Trophoblast cell (in vitro differentiated cells and primary cell): ENCODE measurements around the gene ADIRF.

ENCODE experiments used
- DNase-seq, 2 donors: peaks; one replicate each; pipeline ENCODE4 v3.0.0-alpha.2; 2016
- H2AFZ ChIP-seq: 2 replicates; pipeline ENCODE4 v1.6.1; 2013; ENCODE audit warnings: low read length, moderate library complexity, mild to moderate bottlenecking; ENCODE audit not compliant: insufficient read depth, poor library complexity
- H2AK5ac ChIP-seq: 2 replicates; pipeline ENCODE4 v1.6.1; 2013; ENCODE audit warnings: mild to moderate bottlenecking, low read length
- H2BK120ac ChIP-seq: 2 replicates; pipeline ENCODE4 v1.6.1; 2013; ENCODE audit warnings: low read length, mild to moderate bottlenecking, moderate library complexity; ENCODE audit not compliant: insufficient read depth, poor library complexity
- H2BK12ac ChIP-seq: 2 replicates; pipeline ENCODE4 v1.6.1; 2013; ENCODE audit warnings: mild to moderate bottlenecking, low read length, moderate library complexity
- H2BK5ac ChIP-seq: 2 replicates; pipeline ENCODE4 v1.6.1; 2013; ENCODE audit warnings: low read length, low read depth, moderate library complexity, mild to moderate bottlenecking; ENCODE audit not compliant: poor library complexity
- H3K14ac ChIP-seq: 2 replicates; pipeline ENCODE4 v1.6.1; 2013; ENCODE audit warnings: mild to moderate bottlenecking, low read length
- H3K18ac ChIP-seq: 2 replicates; pipeline ENCODE4 v1.6.1; 2013; ENCODE audit warnings: mild to moderate bottlenecking, low read length
- H3K23ac ChIP-seq: 2 replicates; pipeline ENCODE4 v1.6.1; 2013; ENCODE audit warnings: low read length
- H3K27ac ChIP-seq: 2 replicates; pipeline ENCODE4 v1.5.1; 2013; ENCODE audit warnings: low read depth, mild to moderate bottlenecking, inconsistent platforms, low read length, moderate library complexity
- H3K27me3 ChIP-seq: 2 replicates; pipeline ENCODE4 v1.6.1; 2013; ENCODE audit warnings: inconsistent platforms, mild to moderate bottlenecking, low read length, moderate library complexity; ENCODE audit not compliant: insufficient read depth
- H3K36me3 ChIP-seq, 2 experiments: 1 replicate in 1 of 2; 2 replicates in 1 of 2; pipeline ENCODE4 v1.6.1; 2013; ENCODE audit warnings: low read length in 2 of 2, mild to moderate bottlenecking in 2 of 2, moderate library complexity in 1 of 2; ENCODE audit not compliant: insufficient read depth in 2 of 2, control insufficient read depth in 1 of 2
- H3K4ac ChIP-seq: 2 replicates; pipeline ENCODE4 v1.6.1; 2013; ENCODE audit warnings: low read depth, mild to moderate bottlenecking, low read length, moderate library complexity
- H3K4me1 ChIP-seq, 2 experiments: 1 replicate in 1 of 2; 2 replicates in 1 of 2; pipeline ENCODE4 v1.6.1; 2013; ENCODE audit warnings: low read length in 2 of 2, mild to moderate bottlenecking in 2 of 2, moderate library complexity in 1 of 2; ENCODE audit not compliant: insufficient read depth in 2 of 2, control insufficient read depth in 1 of 2
- H3K4me2 ChIP-seq: 2 replicates; pipeline ENCODE4 v1.6.1; 2013; ENCODE audit warnings: inconsistent platforms, mild to moderate bottlenecking, low read length, moderate library complexity
- H3K4me3 ChIP-seq: 2 replicates; pipeline ENCODE4 v1.5.1; 2013; ENCODE audit warnings: mild to moderate bottlenecking, low read depth, low read length, inconsistent platforms
- H3K79me1 ChIP-seq: one replicate; pipeline ENCODE4 v1.6.1; 2013; ENCODE audit warnings: low read length
- H3K79me2 ChIP-seq: 2 replicates; pipeline ENCODE4 v1.6.1; 2013; ENCODE audit warnings: low read length, mild to moderate bottlenecking; ENCODE audit not compliant: control insufficient read depth, insufficient read depth, poor library complexity
- H3K9ac ChIP-seq: 2 replicates; pipeline ENCODE4 v1.6.1; 2013; ENCODE audit warnings: mild to moderate bottlenecking, low read length
- H3K9me3 ChIP-seq: 2 replicates; pipeline ENCODE4 v1.6.1; 2013; ENCODE audit warnings: low read depth, mild to moderate bottlenecking, control low read depth, inconsistent platforms, low read length; ENCODE audit not compliant: insufficient read depth
- H4K12ac ChIP-seq: 2 replicates; pipeline ENCODE4 v1.6.1; 2013; ENCODE audit warnings: low read depth, mild to moderate bottlenecking, low read length, moderate library complexity
- H4K8ac ChIP-seq: 2 replicates; pipeline ENCODE4 v1.6.1; 2013; ENCODE audit warnings: low read depth, mild to moderate bottlenecking, low read length, moderate library complexity
- H4K91ac ChIP-seq: one replicate; pipeline ENCODE4 v1.6.1; 2013; ENCODE audit warnings: low read depth, mild to moderate bottlenecking, low read length, moderate library complexity
- WGBS: extraction: QIAGEN DNeasy Blood & Tissue Kit; methylation state at CpG from one replicate; pipeline ENCODE4 v1.1.7; 2013; ENCODE audit warnings: missing lambda C conversion rate; ENCODE audit not compliant: insufficient read length, insufficient coverage; ENCODE audit errors: extremely low coverage; 5-methylcytosine and 5-hydroxymethylcytosine counted together

Gene ADIRF

DNA sequence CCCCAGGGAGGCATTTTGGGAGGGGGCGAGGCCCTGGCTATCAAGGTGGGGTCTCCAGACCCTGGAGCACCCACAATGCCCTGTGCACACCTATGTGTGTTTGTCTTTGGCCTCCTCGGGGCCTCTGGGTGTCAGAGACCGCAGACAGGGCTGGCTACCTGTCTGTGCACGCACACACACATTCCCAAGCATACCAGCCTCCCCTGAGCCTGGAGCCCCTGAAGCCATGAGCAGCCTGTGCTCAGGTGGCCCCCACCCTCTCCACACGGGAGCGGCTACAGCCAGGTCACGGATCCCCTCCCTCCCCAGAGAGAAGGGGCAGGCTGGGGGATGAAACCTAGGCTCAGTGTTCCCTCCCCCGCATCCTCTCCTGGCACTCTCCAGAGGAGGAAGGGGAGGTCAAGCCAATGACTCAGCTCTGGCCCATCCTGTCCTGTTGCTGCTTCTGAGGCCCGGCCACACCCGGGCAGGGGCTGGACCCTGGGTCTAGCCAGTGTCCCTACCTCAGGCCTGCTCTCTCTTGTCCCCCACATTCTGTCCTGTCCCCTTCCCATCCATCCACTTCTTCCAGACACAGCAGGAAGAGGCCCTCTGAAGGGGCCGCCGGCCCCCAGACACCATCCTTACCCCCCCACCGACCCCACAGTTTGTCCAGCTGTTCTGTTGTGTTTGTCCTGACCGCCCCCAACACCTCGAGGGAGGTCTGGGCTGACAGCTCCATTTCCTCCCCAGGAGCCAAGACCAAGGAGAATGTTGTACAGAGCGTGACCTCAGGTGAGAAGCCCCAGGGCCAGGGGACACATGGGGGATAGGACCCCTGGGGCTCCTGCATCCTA, 9.2 kb upstream of the ADIRF start:
- Histone ChIP-seq H2AFZ (peak overlapping the region; percentile 0), H2BK120ac (peak overlapping the region; percentile 34), H3K4me2 (no peak overlapping the region), H4K8ac (peak overlapping the region; percentile 42), H3K18ac (peak overlapping the region; percentile 27), H3K27ac (no peak overlapping the region), H3K36me3 (no peaks in the 10 kb centered on the region), H3K27me3 (no peaks in the 10 kb centered on the region), H4K12ac (no peak overlapping the region), H2BK12ac (peak overlapping the region; percentile 27), H3K79me2 (no peaks in the 10 kb centered on the region), H3K9ac (no peak overlapping the region), H3K79me1 (peaks cover 9% of the 10 kb centered on the region), H3K4me3 (no peak overlapping the region), H3K14ac (peak overlapping the region; percentile 55), H2BK5ac (no peak overlapping the region), H3K4me1 (peaks cover 29 to 39% of the 10 kb centered on the region in 2 experiments), H3K23ac (no peak overlapping the region), H2AK5ac (peak overlapping the region; percentile 4), H3K4ac (no peak overlapping the region), H4K91ac (peak overlapping the region; percentile 69), H3K9me3 (peaks cover 6% of the 10 kb centered on the region)
- no CpG with 5 or more reads among the region's 16 CpGs for WGBS
- DNase-seq = peak in 1 of 2 donors; percentile 21

GRCh38 chr10:86959737-86960002, 8.6 kb upstream of the ADIRF start:
- DNase-seq = no peak
- H2AFZ ChIP-seq = peak overlapping the region; percentile 0
- H3K36me3 ChIP-seq = no peaks in the 10 kb centered on the region
- peak overlapping the region; percentile 13 for H3K4ac ChIP-seq
- no peak overlapping the region for H3K23ac ChIP-seq
- H3K79me1 ChIP-seq = peaks cover 9% of the 10 kb centered on the region
- H3K4me3 ChIP-seq = no peak overlapping the region
- H3K27ac ChIP-seq = no peak overlapping the region
- peaks cover 26 to 41% of the 10 kb centered on the region in 2 experiments for H3K4me1 ChIP-seq
- peak overlapping the region; percentile 55 for H3K14ac ChIP-seq
- H3K4me2 ChIP-seq = no peak overlapping the region
- peak overlapping the region; percentile 69 for H4K91ac ChIP-seq
- no peak overlapping the region for H4K8ac ChIP-seq
- no peaks in the 10 kb centered on the region for H3K27me3 ChIP-seq
- no peak overlapping the region for H2BK5ac ChIP-seq
- H3K9ac ChIP-seq = no peak overlapping the region
- peak overlapping the region; percentile 90 for H2AK5ac ChIP-seq
- H3K79me2 ChIP-seq = no peaks in the 10 kb centered on the region
- peak overlapping the region; percentile 34 for H2BK120ac ChIP-seq
- peak overlapping the region; percentile 77 for H2BK12ac ChIP-seq
- peak overlapping the region; percentile 2 for H3K18ac ChIP-seq
- peaks cover 6% of the 10 kb centered on the region for H3K9me3 ChIP-seq
- WGBS = no CpG with 5 or more reads among the region's 2 CpGs
- H4K12ac ChIP-seq = no peak overlapping the region

GRCh38 chr10:86960003-86960862, 8.0 kb upstream of the ADIRF start:
- Histone ChIP-seq H3K9ac (no peak overlapping the region), H3K27ac (no peak overlapping the region), H3K18ac (peak overlapping the region; percentile 2), H3K4ac (peak overlapping the region; percentile 13), H3K79me1 (peaks cover 9% of the 10 kb centered on the region), H3K4me2 (no peak overlapping the region), H3K9me3 (peaks cover 6% of the 10 kb centered on the region), H2AFZ (peak overlapping the region; percentile 0), H2BK120ac (peak overlapping the region; percentile 34), H3K36me3 (no peaks in the 10 kb centered on the region), H4K12ac (no peak overlapping the region), H3K27me3 (no peaks in the 10 kb centered on the region), H2BK12ac (peak overlapping the region; percentile 77), H3K79me2 (no peaks in the 10 kb centered on the region), H4K91ac (peak overlapping the region; percentile 69), H3K14ac (peak overlapping the region; percentile 55), H3K4me1 (peaks cover 21 to 36% of the 10 kb centered on the region in 2 experiments), H3K23ac (no peak overlapping the region), H3K4me3 (no peak overlapping the region), H2BK5ac (no peak overlapping the region), H4K8ac (no peak overlapping the region), H2AK5ac (peak overlapping the region; percentile 90)
- peak; percentile 44 to 62 for DNase-seq
- no CpG with 5 or more reads among the region's 37 CpGs for WGBS

GRCh38 chr10:86960863-86961434, 7.3 kb upstream of the ADIRF start:
- Histone ChIP-seq H3K9me3 (peaks cover 6% of the 10 kb centered on the region), H4K8ac (no peak overlapping the region), H2AFZ (no peak overlapping the region), H3K14ac (no peak overlapping the region), H3K4me1 (peaks cover 16 to 30% of the 10 kb centered on the region in 2 experiments), H2BK5ac (no peak overlapping the region), H2AK5ac (no peak overlapping the region), H2BK120ac (no peak overlapping the region), H3K23ac (no peak overlapping the region), H3K27me3 (no peaks in the 10 kb centered on the region), H3K27ac (no peak overlapping the region), H2BK12ac (no peak overlapping the region), H3K36me3 (no peaks in the 10 kb centered on the region), H3K4ac (no peak overlapping the region), H3K18ac (no peak overlapping the region), H3K4me2 (no peak overlapping the region), H4K91ac (no peak overlapping the region), H3K79me1 (peaks cover 5% of the 10 kb centered on the region), H3K4me3 (no peak overlapping the region), H3K9ac (no peak overlapping the region), H4K12ac (no peak overlapping the region), H3K79me2 (no peaks in the 10 kb centered on the region)
- no CpG with 5 or more reads among the region's 9 CpGs for WGBS
- DNase-seq = no peak
